OCI-LY3 (cell line): ENCODE measurements around the gene TMEM108.

ENCODE experiments used
- H2AFZ ChIP-seq: fragments of 200-600, 300-600 bp; shearing (Covaris generic); 2 replicates; pipeline ENCODE4 v1.6.0; 2014; ENCODE audit warnings: antibody characterized with exemption, low read depth, low read length
- H3K27ac ChIP-seq: fragments of 200-600, 300-600 bp; sonication (generic); 2 replicates; pipeline ENCODE4 v1.5.1; 2014; ENCODE audit warnings: mild to moderate bottlenecking, low read length, moderate library complexity, mixed read lengths
- H3K27me3 ChIP-seq: fragments of 200-600, 300-600 bp; sonication (generic); 2 replicates; pipeline ENCODE4 v1.6.1; 2014; ENCODE audit warnings: low read depth, low read length, mixed read lengths
- H3K36me3 ChIP-seq: fragments of 200-600, 300-600 bp; sonication (generic); replicated peaks from 2 replicates; pipeline ENCODE3; 2014; ENCODE audit warnings: low read depth, low read length, mixed read lengths
- H3K4me1 ChIP-seq: fragments of 300-600, 200-600 bp; sonication (generic); 2 replicates; pipeline ENCODE4 v1.6.1; 2014; ENCODE audit warnings: low read length, mixed read lengths
- H3K4me2 ChIP-seq: fragments of 200-600, 300-600 bp; sonication (generic); 2 replicates; pipeline ENCODE4 v1.6.1; 2014; ENCODE audit warnings: low read length, mixed read lengths
- H3K4me3 ChIP-seq: fragments of 300-600, 200-600 bp; sonication (generic); 2 replicates; pipeline ENCODE4 v1.5.1; 2014; ENCODE audit warnings: antibody characterized with exemption, mild to moderate bottlenecking, low read length, moderate library complexity
- H3K79me2 ChIP-seq: fragments of 300-600, 200-600 bp; shearing (Covaris generic); 2 replicates; pipeline ENCODE4 v1.6.1; 2014; ENCODE audit warnings: mild to moderate bottlenecking, low read length, mixed read lengths
- H3K9ac ChIP-seq: fragments of 300-600, 200-600 bp; shearing (Covaris generic); 2 replicates; pipeline ENCODE4 v1.6.0; 2014; ENCODE audit warnings: mild to moderate bottlenecking, low read length, moderate library complexity
- H3K9me3 ChIP-seq: fragments of 200-600, 300-600 bp; shearing (Covaris generic); 2 replicates; pipeline ENCODE4 v1.6.1; 2014; ENCODE audit warnings: low read length, mixed read lengths; ENCODE audit not compliant: insufficient read depth
- H4K20me1 ChIP-seq: fragments of 200-600, 300-600 bp; sonication (generic); 2 replicates; pipeline ENCODE4 v1.6.1; 2016; ENCODE audit warnings: low read length, mixed read lengths; ENCODE audit not compliant: insufficient read depth
- CTCF ChIP-seq: fragments of 200-600, 300-600 bp; sonication (generic); IDR thresholded peaks from 2 replicates; pipeline ENCODE4 v1.5.1; 2014; ENCODE audit warnings: antibody characterized with exemption, low read length, low read depth
- EZH2phosphoT487 ChIP-seq: fragments of 200-600 bp; shearing (Covaris generic); IDR thresholded peaks from 2 replicates; pipeline ENCODE4 v1.6.1; 2018; ENCODE audit warnings: antibody characterized with exemption, mixed run types, low read depth

The TMEM108 gene

GRCh38 chr3:133077688-133078087 lies 39.5 kb downstream of the TMEM108 start:
- Histone ChIP-seq H2AFZ (no peak overlapping the region), H3K4me2 (no peak overlapping the region), H4K20me1 (no peaks in the 10 kb centered on the region), H3K9ac (no peak overlapping the region), H3K9me3 (no peaks in the 10 kb centered on the region), H3K27me3 (peaks cover 21% of the 10 kb centered on the region), H3K36me3 (no peaks in the 10 kb centered on the region), H3K27ac (no peak overlapping the region), H3K4me3 (no peak overlapping the region), H3K4me1 (no peaks in the 10 kb centered on the region), H3K79me2 (no peaks in the 10 kb centered on the region)
- TF ChIP-seq CTCF (no peak), EZH2phosphoT487 (no peak)

GRCh38 chr3:133079621-133080020 lies 41.4 kb downstream of the TMEM108 start:
- no peaks in the 10 kb centered on the region for H3K79me2 ChIP-seq
- H3K27ac ChIP-seq, result no peak overlapping the region
- no peak overlapping the region for H2AFZ ChIP-seq
- no peaks in the 10 kb centered on the region for H3K9me3 ChIP-seq
- peaks cover 21% of the 10 kb centered on the region for H3K27me3 ChIP-seq
- H3K9ac ChIP-seq, result no peak overlapping the region
- H3K4me1 ChIP-seq, result no peaks in the 10 kb centered on the region
- no peak overlapping the region for H3K4me3 ChIP-seq
- H3K36me3 ChIP-seq, result no peaks in the 10 kb centered on the region
- H4K20me1 ChIP-seq, result no peaks in the 10 kb centered on the region
- H3K4me2 ChIP-seq, result no peak overlapping the region
- TF ChIP-seq EZH2phosphoT487 (no peak), CTCF (no peak)

GRCh38 chr3:133081016-133081415 lies 42.8 kb downstream of the TMEM108 start:
- H3K79me2 ChIP-seq, result no peaks in the 10 kb centered on the region

DNA sequence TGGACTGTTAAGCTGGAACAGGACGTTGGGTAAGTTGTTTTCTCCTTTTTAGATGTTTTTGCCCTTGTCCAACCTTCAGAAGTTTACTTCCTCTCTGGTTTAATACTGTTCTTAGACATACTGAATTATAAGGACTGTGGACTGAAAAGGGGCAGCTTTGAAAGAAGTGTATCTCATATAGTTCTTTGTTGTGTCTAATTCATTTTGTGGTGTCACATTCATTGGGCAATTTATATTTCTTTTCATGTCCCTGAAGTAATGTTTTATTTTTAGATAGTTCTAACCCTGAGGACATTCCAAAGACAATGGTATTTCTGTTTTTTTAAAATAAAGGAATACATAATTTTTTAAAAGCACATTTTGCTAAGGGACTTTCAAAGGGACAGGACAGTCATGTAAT lies 45.2 kb downstream of the TMEM108 start:
- H3K36me3 ChIP-seq, result no peaks in the 10 kb centered on the region
- TF ChIP-seq EZH2phosphoT487, result no peak
- no peak for TF ChIP-seq CTCF
- no peak overlapping the region for H3K9ac ChIP-seq
- H3K4me2 ChIP-seq, result no peak overlapping the region
- no peak overlapping the region for H3K4me3 ChIP-seq
- H3K4me1 ChIP-seq, result no peaks in the 10 kb centered on the region
- H3K27ac ChIP-seq, result no peak overlapping the region
- no peaks in the 10 kb centered on the region for H3K9me3 ChIP-seq
- H3K79me2 ChIP-seq, result no peaks in the 10 kb centered on the region
- H4K20me1 ChIP-seq, result no peaks in the 10 kb centered on the region
- no peak overlapping the region for H2AFZ ChIP-seq
- H3K27me3 ChIP-seq, result peaks cover 4% of the 10 kb centered on the region; the same call in 1 of the 2 replicates

More at GRCh38 chr3:133081016-133081415, 42.8 kb downstream of the TMEM108 start:
- no peak overlapping the region for H3K4me3 ChIP-seq
- H4K20me1 ChIP-seq, result no peaks in the 10 kb centered on the region
- H3K4me1 ChIP-seq, result no peaks in the 10 kb centered on the region
- no peaks in the 10 kb centered on the region for H3K36me3 ChIP-seq
- no peak overlapping the region for H3K9ac ChIP-seq
- H3K27ac ChIP-seq, result no peak overlapping the region
- H3K27me3 ChIP-seq, result peaks cover 14% of the 10 kb centered on the region
- TF ChIP-seq EZH2phosphoT487, result no peak
- TF ChIP-seq CTCF, result no peak
- no peak overlapping the region for H2AFZ ChIP-seq
- H3K9me3 ChIP-seq, result no peaks in the 10 kb centered on the region
- no peak overlapping the region for H3K4me2 ChIP-seq
